Measurements from ENCODE around the gene PRSS57. TPM values are rescaled to one million over a fixed set of nuclear protein-coding genes. Genes with fewer than 3 reads are reported as not detected.

PRSS57 gene
- total and polyA plus RNA-seq, 2 of the 4 experiments (the other 2 are of a cell fraction), result not detected

- no peaks in the 10 kb centered on the region for H4K20me1 ChIP-seq (ENCODE audit: insufficient read depth, low read length)
- H3K4ac ChIP-seq (ENCODE audit: low read depth, low read length), result no peak overlapping the region
- H3K56ac ChIP-seq (ENCODE audit: extremely low read depth, insufficient read depth, low read length), result no peak overlapping the region
- BruUV-seq (replicated peaks), result no TSS peak
- ATAC-seq (ENCODE audit: low read depth), result no peak
- no peak overlapping the region for H2BK120ac ChIP-seq (ENCODE audit: low read depth, low read length)
- intact Hi-C loops (cut with micrococcal nuclease) (no loop called here), in situ Hi-C loops (cut with MboI; ENCODE audit: low sequenced_read_pairs) (no loop called here), dilution Hi-C loops (cut with HindIII; ENCODE audit: low sequenced_read_pairs, unreplicated experiment) (no loop called here)
- TF ChIP-seq CTCF (conservative IDR thresholded peaks at IDR 0.05; ENCODE audit: low read depth, low read length) (no peak), CHD1 (IDR thresholded peaks at IDR 0.05; ENCODE audit: low read depth, low read length) (no peak), MAFK (IDR thresholded peaks at IDR 0.05; ENCODE audit: low read depth, low read length) (no peak), RFX5 (IDR thresholded peaks at IDR 0.05; ENCODE audit: low read depth, low read length) (no peak), MAZ (IDR thresholded peaks at IDR 0.05; ENCODE audit: borderline replicate concordance, low read depth, low read length) (no peak), RCOR1 (IDR thresholded peaks at IDR 0.05; ENCODE audit: insufficient replicate concordance, low read length) (no peak), ELK1 (IDR thresholded peaks at IDR 0.05; ENCODE audit: borderline replicate concordance, low read depth, low read length) (no peak), FOS (IDR thresholded peaks at IDR 0.05; ENCODE audit: low read depth, low read length) (no peak), RAD21 (IDR thresholded peaks at IDR 0.05; ENCODE audit: low read length) (no peak)
- H3K4me1 ChIP-seq (ENCODE audit: control insufficient read depth, insufficient read depth, low read length), result peaks cover 4% of the 10 kb centered on the region; the same call in 1 of the 2 replicates
- no peak overlapping the region for H4K5ac ChIP-seq (ENCODE audit: low read depth, low read length)
- H3K9me3 ChIP-seq (ENCODE audit: control insufficient read depth, insufficient read depth, low read length), result no peaks in the 10 kb centered on the region
- H3K18ac ChIP-seq (ENCODE audit: low read depth, low read length), result no peak overlapping the region
- H2BK20ac ChIP-seq (ENCODE audit: low read depth, low read length), result no peak overlapping the region
- H2BK5ac ChIP-seq (ENCODE audit: low read depth, low read length, poor library complexity, severe bottlenecking), result no peak overlapping the region
- H2BK15ac ChIP-seq (ENCODE audit: low read depth, low read length), result no peak overlapping the region
- ChIA-PET CTCF (no interaction called here), POLR2A (ENCODE audit: unreplicated experiment) (no interaction called here)
- H3K9ac ChIP-seq (ENCODE audit: low read depth, low read length), result no peak overlapping the region
- H2AK5ac ChIP-seq (ENCODE audit: low read depth, low read length), result no peak overlapping the region
- no peak overlapping the region for H3K4me2 ChIP-seq (ENCODE audit: low read depth, low read length)
- WGBS, 2 experiments (ENCODE audit: extremely low coverage in 2 of 2, insufficient read length in 1 of 2), result 78% methylated on average over 11 of the region's 17 CpGs; no CpG with 5 or more reads in 1 of the 2 experiments
- H3K14ac ChIP-seq (replicated peaks; ENCODE audit: low read depth, low read length), result no peak overlapping the region
- no peak overlapping the region for H4K8ac ChIP-seq (ENCODE audit: low read depth in 2 of 2, low read length in 2 of 2)
- H3K23ac ChIP-seq (ENCODE audit: low read depth, low read length), result no peak overlapping the region
- H3K9me1 ChIP-seq (ENCODE audit: insufficient read depth, low read length), result no peaks in the 10 kb centered on the region
- no peak overlapping the region for H3K27ac ChIP-seq (ENCODE audit: insufficient read depth, low read length)
- no peak overlapping the region for H3K4me3 ChIP-seq (ENCODE audit: insufficient read depth, low read depth, low read length)
- no peak overlapping the region for H4K91ac ChIP-seq (ENCODE audit: insufficient read depth, low read depth, low read length)
- H2AK9ac ChIP-seq (replicated peaks; ENCODE audit: low read depth, low read length, poor library complexity), result no peak overlapping the region
- no peaks in the 10 kb centered on the region; a peak in 1 of 4 replicates for H3K79me1 ChIP-seq (ENCODE audit: low read depth in 1 of 2, low read length in 2 of 2)
- peaks cover 12% of the 10 kb centered on the region; the same call in 1 of the 2 replicates for H3K36me3 ChIP-seq (ENCODE audit: control insufficient read depth, insufficient read depth, low read length)
- H2AFZ ChIP-seq (replicated peaks; ENCODE audit: low read length, poor library complexity), result no peak overlapping the region
- peaks cover 2% of the 10 kb centered on the region; the same call in 1 of the 2 replicates for H3K27me3 ChIP-seq (ENCODE audit: control insufficient read depth, insufficient read depth, low read length)
- DNase-seq, result no peak
These were observed 27.4 kb upstream of the PRSS57 start for GRCh38 chr19:722553-723101.

Data from IMR-90 (cell line).